Limb (tissue), 2 donors: ENCODE measurements around the gene ERCC6L2.

Experiments
- DNase-seq, 2 donors: peaks; one replicate each; pipeline ENCODE4 v3.0.0-alpha.2; 2016; ENCODE audit errors: extremely low spot score in 2 of 2

ERCC6L2 gene

GRCh38 chr9:95862343-95862742, 13.1 kb upstream of the ERCC6L2 start:
- DNase-seq = no peak

DNA sequence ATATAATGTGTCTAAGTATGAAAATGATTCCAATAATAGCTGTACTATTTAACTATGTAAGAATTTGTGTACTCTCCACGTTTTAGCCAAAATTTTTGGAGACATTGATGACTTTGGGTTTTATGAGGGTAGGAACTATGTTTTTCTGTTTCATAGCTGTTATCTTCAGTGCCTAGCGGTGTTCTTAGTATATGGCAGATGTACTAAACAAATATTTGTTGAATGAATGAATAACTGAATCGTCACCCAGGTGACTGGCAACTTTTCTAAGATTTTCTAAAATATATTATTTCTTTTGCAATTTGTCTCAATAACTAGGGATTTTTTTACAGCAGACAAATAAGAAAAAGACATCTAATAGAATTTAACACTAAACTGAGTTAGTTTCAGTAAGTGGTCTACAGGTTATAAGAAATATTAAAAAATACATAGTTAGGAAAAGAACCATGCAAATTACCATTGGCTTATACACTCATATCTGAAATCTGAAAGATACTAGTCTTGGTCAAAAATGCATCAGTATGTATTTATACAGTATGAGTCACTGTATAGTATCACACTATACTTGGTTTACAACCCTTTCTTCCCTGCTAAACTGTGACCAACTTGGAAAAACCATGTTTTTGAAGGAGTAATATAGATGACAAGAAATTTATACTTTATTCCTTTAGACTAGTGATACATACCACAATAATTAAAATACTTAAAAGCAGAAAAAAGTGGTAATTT, 10.5 kb upstream of the ERCC6L2 start:
- DNase-seq = no peak

GRCh38 chr9:95870352-95870751, 5.1 kb upstream of the ERCC6L2 start:
- no peak for DNase-seq

DNA sequence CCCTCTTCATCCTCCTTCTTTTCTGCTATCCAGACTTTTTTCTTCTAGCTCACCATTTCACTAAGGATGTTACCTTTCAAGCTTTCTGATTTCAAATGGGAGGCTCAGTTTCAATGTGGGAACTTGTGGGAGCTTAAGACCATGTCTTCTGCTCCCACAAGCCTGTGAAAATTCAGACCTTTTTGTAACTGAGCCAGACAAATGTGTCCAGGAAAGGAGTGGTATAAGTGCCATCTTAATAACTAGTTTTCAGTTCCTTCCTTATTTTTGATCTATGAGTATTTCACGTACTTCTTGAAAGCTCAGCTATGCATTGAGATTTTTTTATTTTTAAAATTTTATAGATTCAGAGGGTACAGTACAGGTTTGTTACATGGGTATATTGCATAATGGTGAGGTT, 4.6 kb upstream of the ERCC6L2 start:
- no peak for DNase-seq

DNA sequence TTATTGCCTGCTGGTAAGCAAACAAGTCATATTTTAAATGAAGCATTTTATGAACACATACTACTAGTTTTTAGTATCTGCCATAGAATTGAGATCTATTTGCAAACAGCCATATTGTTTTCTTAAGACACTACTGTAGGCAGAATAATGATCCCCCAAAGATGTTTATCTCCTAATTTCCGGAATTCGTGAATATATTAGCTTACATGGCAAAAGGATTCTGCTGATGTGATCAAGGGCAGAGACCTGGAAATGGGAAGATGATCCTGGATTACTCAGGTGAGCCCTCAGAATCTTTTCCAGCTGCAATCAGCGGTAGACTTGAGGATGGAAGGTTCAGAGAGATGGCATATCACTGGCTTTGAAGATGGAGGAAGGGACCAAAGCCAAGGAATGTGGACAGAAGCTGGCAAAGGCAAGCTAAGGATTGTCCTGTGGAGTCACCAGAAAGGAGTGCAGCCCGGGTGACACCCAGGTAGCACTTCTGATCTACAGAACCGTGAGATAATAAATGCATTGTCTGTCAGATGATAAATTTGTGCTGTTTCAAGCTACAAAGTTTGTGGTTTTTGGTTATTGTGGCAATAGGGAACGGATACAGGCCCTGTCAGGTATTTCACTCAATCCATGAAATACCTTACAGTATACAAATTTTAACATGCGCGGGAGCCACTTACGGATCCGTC, 1.0 kb upstream of the ERCC6L2 start:
- no peak for DNase-seq

DNA sequence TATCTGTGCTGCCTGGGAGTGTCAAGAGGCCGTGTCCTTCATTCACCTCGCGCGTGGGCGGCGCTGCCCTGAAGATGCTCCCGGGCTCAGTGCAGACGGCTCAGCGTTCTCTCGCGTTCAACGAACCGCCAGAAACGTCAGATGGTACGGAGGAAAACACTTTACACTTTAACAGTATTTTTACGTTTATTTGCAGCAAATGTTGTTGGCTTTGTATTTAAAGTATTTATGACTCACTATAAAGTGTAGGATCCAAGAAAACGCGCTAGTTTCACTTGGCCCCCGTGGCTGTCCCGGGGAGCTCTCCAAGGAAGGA, 544 bp upstream of the ERCC6L2 start:
- peak; percentile 32 to 66 for DNase-seq

DNA sequence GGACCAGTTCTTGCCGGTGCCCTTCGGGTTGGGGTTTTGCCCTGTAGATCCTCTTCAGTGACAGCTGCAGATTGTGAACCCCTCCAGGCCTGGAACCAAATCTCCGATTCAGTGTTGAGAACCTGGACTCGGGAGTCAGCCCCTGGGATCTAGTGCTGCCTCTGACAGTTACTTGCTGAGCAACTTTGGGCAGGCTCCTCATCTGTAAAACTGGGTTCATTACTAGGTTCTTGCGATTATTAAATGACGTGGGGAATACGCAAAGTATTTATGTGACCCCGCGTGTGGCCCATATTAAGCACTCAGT, 600 bp downstream of the ERCC6L2 start:
- DNase-seq = no peak

GRCh38 chr9:95876595-95876994, 1.1 kb downstream of the ERCC6L2 start:
- no peak for DNase-seq

GRCh38 chr9:95877984-95878383, 2.5 kb downstream of the ERCC6L2 start:
- no peak for DNase-seq

GRCh38 chr9:95879591-95879990, 4.1 kb downstream of the ERCC6L2 start:
- no peak for DNase-seq

DNA sequence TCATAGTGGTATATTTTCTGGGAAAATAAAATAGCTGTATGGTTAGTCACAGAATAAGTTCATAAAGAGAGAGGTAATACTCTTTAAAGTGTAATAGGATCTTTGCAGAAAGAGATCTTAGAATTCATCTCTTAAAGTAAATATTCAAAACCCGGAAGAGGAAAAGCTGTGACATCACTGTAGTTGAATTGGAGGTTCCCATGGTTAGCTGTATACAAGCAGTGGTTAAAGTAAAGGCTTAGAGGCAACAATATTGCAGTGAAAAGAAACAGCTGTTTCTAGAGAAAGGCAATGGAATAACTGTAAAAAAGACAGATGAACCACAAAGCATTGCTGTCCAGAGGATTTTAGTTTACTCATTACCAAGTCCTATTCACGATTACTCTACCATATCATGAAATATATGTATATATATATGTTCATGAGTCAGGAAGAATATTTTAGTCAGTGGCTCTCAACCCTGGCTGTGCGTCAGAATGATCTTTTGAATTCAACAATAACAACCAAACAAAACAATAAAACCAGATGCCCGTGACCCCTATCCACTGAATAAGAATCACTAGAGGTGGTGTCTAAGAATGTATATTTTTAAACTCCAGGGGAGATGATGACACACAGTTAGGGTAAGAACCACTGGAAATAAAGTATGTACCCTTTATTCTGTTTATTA, 4.7 kb downstream of the ERCC6L2 start:
- peak in 1 of 2 donors; percentile 41 for DNase-seq

DNA sequence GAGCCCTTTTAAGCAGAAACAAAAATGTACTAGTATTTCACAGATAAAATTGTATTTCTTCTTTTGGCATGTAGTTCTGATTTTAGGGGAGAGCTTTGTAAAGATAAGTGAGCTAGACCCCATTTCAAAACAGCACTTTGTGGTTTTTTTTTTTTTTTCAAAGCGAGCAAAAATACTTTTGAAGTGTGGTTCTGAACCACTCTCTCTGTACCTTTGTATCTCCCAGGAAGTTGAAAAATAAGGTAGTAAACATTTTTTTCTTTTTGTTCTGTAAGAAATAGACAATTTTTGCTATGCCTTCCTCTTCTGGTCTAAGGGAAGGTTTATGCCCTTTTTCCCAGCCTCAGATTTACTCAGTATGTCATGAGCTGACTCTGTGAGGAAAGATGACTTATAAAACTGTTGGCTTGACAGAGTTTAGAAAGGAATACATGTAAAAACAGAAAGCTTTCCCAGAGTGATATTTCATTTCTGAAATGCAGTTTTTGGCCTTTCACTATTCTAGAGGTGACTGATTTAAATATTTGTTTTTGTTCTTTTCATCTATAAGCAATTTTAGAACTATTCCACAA, 12.5 kb downstream of the ERCC6L2 start:
- DNase-seq = no peak

DNA sequence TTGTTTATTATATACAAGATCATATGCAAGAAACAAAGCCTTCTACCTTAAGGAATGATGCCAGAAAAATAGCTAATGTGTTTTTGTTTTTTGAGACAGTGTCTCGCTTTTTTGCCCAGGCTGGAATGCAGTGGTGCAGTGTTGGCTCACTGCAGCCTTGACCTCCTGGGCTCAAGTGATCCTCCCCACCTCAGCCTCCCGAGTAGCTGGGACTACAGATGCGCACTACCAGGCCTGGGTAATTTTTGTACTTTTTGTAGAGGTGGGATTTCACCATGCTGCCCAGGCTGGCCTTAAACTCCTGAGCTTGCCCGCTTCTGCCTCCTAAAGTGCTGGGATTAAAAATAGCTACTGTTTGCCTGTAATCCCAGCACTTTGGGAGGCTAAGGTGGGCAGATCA, 15.1 kb downstream of the ERCC6L2 start:
- no peak for DNase-seq

GRCh38 chr9:95891067-95891671, 15.7 kb downstream of the ERCC6L2 start:
- DNase-seq = no peak

GRCh38 chr9:95892690-95893089, 17.2 kb downstream of the ERCC6L2 start:
- DNase-seq = no peak

DNA sequence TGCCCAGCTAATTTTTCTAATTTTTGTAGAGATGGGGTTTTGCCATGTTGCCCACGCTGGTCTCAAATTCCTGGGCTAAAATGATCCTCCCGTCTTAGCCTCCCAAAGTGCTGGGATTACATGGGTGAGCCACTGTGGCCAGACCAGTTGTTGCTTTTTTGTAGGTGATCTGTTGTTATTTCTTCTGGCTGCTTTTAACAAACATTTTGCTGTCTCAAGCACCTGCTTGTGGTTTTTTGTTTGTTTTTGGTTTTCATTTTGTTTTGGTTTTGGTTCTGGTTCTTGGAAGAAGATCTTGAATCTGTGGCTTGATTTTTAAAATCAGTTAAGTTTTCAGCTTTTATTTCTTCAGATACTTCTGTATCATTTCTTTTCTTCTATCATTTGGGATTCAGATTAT, 21.1 kb downstream of the ERCC6L2 start:
- DNase-seq = no peak

DNA sequence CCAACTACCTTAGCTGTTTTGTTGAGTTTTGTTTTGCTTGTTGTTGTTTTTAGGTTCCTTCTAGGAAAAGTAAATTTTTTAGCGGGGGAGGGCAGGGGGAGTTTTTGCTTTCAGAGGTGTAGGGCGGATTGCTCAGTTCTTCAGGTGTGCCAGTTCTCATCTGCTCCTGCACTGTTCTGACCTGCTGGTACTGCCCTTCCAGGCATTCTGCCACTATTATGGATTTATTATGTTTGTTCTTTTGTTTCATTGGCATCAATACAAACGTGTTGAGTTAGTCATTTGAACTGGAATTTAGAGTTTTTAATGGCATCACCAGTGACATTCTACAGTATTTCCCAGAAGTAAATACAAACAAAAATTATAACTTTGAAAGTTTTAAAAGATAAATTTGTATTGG, 26.0 kb downstream of the ERCC6L2 start:
- DNase-seq = no peak

DNA sequence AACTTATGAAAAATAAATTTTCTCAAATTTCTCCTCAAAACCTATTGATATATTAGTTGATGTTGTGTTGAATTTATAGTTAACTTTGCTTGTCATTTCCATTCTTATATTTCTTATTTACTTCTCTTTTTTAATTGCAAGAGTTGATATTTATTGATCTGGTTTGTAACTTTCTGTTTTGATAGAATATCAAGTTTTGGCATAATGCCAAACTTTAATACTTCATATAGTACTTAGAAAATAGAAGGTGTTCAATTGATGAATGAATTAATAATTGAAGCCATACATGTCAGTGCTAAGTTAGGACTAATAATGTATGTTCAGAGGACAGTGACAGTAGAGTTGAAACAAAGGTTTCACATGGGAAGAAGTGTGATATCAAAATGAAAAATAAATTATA, 27.9 kb downstream of the ERCC6L2 start:
- no peak for DNase-seq

DNA sequence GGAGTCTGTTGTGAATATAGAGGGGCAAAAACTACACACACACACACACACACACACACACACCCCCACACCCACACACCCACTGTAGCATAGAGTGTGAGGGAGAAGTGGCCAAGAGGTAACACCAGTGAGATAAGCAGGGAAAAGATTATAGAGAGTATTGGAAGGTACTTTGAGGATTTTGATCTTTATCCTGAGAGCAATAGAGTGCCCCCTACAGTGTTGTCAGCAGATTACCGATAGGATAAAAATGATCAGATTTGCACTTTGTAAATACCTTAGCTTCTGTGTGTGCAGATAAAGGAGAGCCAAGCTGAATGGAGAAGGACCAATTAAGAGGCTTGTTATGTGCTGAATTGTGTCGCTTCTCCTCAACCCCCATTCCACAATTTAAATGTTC, 32.3 kb downstream of the ERCC6L2 start:
- no peak for DNase-seq

GRCh38 chr9:95910023-95910707, 34.7 kb downstream of the ERCC6L2 start:
- DNase-seq = no peak

DNA sequence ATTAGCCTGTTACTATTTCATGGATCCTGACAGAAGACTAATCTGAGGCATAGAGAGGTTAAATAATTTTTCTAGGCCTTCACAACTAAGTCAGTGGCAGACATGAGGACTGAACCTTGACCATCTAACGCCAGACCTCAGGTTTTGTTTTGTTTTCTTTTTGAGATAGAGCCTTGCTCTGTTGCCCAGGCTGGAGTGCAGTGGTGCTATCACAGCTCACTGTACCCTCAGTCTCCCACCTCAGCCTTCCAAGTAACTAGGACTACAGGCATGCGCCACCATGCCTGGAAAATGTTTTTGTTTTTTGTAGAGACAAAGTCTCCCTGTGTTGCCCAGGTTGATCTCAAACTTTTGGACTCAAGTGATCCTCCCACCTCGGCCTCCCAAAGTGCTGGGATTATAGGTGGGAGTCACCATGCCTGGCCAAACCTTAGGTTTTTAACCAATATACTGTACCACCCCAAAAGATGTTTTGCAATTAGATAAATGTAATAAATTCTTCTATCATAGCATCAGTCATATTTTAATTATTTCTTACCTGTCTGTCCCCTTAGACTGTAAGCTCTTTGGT, 35.4 kb downstream of the ERCC6L2 start:
- DNase-seq = no peak
